Prostate gland (tissue), 2 donors: Measurements from ENCODE around the gene CYP11A1. TPM values are rescaled to one million over a fixed set of nuclear protein-coding genes. Genes with fewer than 3 reads are reported as not detected.

Experiments used
- DNase-seq: peaks from one replicate; pipeline ENCODE4 v3.0.0-alpha.2; 2019; ENCODE audit warnings: low spot score
- H3K27ac ChIP-seq, 2 donors: fragments of 200-600 bp; sonication (generic); 2 replicates each; pipeline ENCODE4 v1.5.1; 2017 to 2019
- H3K27me3 ChIP-seq: fragments of 200-600 bp; sonication (generic); replicated peaks from 2 replicates; pipeline ENCODE4 v1.5.1; 2019; ENCODE audit not compliant: insufficient read depth
- H3K36me3 ChIP-seq, 2 donors: fragments of 200-600 bp; sonication (generic); 1 replicate in 1 of 2; 2 replicates in 1 of 2; pipeline versions ENCODE4 v1.5.1 to v1.8.1; 2017 to 2019
- H3K4me1 ChIP-seq: fragments of 200-600 bp; sonication (generic); replicated peaks from 2 replicates; pipeline ENCODE4 v1.5.1; 2019
- H3K4me3 ChIP-seq, 2 donors: fragments of 200-600 bp; sonication (generic); 2 replicates each; pipeline ENCODE4 v1.5.1; 2017 to 2019
- H3K9me3 ChIP-seq: fragments of 200-600 bp; sonication (generic); 2 replicates; pipeline ENCODE4 v1.5.1; 2017
- CTCF ChIP-seq, 4 experiments: fragments of 200-600 bp in 2 of 4; fragments of 450-650 bp in 2 of 4; sonication (generic) in 2 of 4; IDR thresholded peaks; 1 replicate in 3 of 4; 2 replicates in 1 of 4; pipeline ENCODE4 v1.5.1; 2016 to 2019; ENCODE audit warnings: antibody characterized with exemption in 4 of 4, mild to moderate bottlenecking in 2 of 4, moderate library complexity in 2 of 4
- POLR2A ChIP-seq: fragments of 450-650 bp; IDR thresholded peaks from one replicate; pipeline ENCODE4 v1.6.1; 2016; ENCODE audit warnings: antibody characterized with exemption, mild to moderate bottlenecking
- POLR2AphosphoS5 ChIP-seq: sonication (generic); formaldehyde crosslinking; IDR thresholded peaks from one replicate; pipeline ENCODE4 v1.6.1; 2017; ENCODE audit warnings: antibody characterized with exemption
- WGBS: methylation state at CpG from one replicate; pipeline ENCODE4 v1.1.5; 2018; 5-methylcytosine and 5-hydroxymethylcytosine counted together
- intact Hi-C: fragments of 100-400 bp; cut with DNase I; formaldehyde crosslinking; loops from one replicate; pipeline ENCODE4 v1.14.2; 2022
- total RNA-seq, 2 donors: library from RNA; depleted of rRNA; stranded (reverse); fragments of >200 nt; gene quantifications; one replicate each; pipeline ENCODE4 v1.1.0, GENCODE V29; 2016

CYP11A1 gene
- total RNA-seq, 2 donors from 2014 or later: 0.87 to 45.9 TPM

DNA sequence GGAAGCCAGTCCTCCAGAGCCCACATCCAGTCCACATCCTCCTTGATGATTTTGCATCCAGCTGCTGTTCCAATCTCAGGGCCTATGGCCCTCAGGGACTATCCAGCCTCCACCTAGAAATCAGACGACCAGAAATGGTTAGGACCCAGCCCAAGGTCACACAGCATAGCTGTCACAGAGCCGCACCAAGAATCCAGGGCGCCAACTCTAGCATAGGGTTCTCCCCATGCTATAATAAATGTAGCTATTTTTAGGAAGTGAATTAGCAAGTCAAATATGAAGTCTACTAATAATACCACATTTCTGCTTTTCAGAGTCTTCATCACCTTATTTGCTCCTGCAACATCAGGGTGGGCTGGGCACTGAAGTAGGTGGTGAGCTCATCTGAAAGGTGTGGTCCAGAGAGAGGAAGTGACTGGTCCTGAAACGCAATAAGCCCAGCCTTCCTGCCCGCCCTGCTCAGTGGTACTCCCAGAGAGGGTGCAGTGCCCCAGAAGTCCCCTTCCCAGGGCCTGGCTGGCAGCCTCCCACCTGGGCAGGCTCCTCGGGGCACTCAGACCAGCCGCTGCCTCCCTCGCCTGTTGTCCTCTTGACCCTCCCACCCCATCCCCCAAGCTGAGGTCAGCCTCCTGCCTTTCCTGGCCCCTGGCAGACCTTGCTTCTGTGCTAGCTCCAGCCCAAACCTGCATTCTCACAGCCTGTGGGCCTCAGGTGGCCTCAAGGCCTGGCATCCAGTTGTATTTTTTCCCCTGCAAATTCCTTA lies 17.6 kb upstream of the CYP11A1 start:
- Histone ChIP-seq H3K27ac (no peak overlapping the region), H3K27me3 (no peaks in the 10 kb centered on the region), H3K4me3 (no peak overlapping the region), H3K4me1 (no peaks in the 10 kb centered on the region), H3K9me3 (no peaks in the 10 kb centered on the region), H3K36me3 (no peaks in the 10 kb centered on the region)
- intact Hi-C loops: no loop called here
- DNase-seq: no peak
- no peak for TF ChIP-seq CTCF (IDR thresholded peaks at IDR 0.05)
- no peak for TF ChIP-seq POLR2AphosphoS5
- no peak for TF ChIP-seq POLR2A
- 71% methylated on average over 8 of the region's 8 CpGs for WGBS

DNA sequence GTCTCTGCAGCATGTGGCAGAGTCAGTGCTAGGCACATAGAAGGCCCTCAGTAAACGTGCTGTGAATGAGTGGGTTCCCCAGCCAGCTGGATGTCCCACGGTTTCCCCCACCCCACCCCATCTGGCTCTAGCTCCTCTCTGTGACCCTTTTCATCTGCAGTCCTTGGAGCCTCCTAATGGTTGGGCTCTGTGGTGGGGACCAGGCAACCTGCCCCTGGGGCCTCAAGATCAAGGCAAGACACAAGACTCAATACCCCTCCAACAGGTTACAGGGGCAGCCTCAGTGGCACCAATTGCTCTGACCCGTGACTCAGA lies 17.1 kb upstream of the CYP11A1 start:
- TF ChIP-seq POLR2A: no peak
- no peak for TF ChIP-seq POLR2AphosphoS5
- TF ChIP-seq CTCF (IDR thresholded peaks at IDR 0.05): no peak
- Histone ChIP-seq H3K36me3 (no peaks in the 10 kb centered on the region), H3K4me3 (no peak overlapping the region), H3K4me1 (no peaks in the 10 kb centered on the region), H3K9me3 (no peaks in the 10 kb centered on the region), H3K27ac (no peak overlapping the region), H3K27me3 (no peaks in the 10 kb centered on the region)
- WGBS: 83% methylated on average over 3 of the region's 3 CpGs
- DNase-seq: no peak
- intact Hi-C loops: no loop called here

DNA sequence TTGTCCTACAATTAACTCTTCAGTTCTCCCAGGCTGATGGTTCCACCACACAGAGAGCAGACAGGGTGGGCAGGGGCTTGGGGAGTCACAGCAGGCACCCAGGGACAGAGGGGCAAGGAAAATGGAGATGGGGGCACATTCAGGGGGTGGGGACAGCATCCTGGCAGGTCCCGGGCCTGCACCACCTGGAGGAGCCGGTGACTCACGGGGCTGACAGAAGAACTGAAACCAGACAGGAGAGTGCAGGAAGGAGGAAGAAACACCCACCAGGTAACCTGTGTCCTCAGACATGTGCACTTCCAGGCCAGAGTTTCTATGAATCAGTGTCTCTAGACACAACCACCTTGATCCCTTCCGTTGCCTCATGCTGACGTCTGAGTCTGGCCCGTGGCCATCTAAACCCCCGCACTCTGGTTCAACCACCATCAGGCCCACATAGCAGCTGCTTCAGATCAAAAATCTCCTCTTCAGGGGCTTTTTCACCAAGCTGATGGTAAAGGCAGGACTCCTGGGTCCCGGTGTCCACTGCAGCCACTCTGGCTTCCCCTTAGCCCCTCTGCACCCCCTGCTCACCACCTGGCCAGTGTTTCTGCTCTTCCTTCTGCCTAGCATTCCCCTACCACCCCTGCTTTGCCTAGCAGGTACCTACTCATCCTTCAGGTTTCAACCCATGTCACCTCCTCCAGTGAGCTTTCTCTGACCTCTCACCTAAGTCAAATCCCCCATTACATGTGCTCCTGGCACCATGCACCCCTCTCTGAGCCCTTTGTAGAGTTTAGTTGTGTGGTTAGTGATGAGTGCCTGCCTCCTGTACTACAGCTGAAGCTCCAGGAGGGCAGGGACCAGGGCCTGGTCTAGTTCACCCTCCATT lies 16.5 kb upstream of the CYP11A1 start:
- TF ChIP-seq CTCF (IDR thresholded peaks at IDR 0.05) (no peak), POLR2A (no peak), POLR2AphosphoS5 (no peak)
- no peak overlapping the region for H3K27ac ChIP-seq
- no peaks in the 10 kb centered on the region for H3K4me1 ChIP-seq
- H3K27me3 ChIP-seq: no peaks in the 10 kb centered on the region
- no peaks in the 10 kb centered on the region for H3K36me3 ChIP-seq
- H3K4me3 ChIP-seq: no peak overlapping the region
- DNase-seq: no peak
- H3K9me3 ChIP-seq: no peaks in the 10 kb centered on the region
- intact Hi-C loops: no loop called here
- WGBS: 68% methylated on average over 8 of the region's 8 CpGs

GRCh38 chr15:74383286-74383685 lies 15.8 kb upstream of the CYP11A1 start:
- Histone ChIP-seq H3K9me3 (no peaks in the 10 kb centered on the region), H3K36me3 (no peaks in the 10 kb centered on the region), H3K27me3 (no peaks in the 10 kb centered on the region), H3K27ac (no peak overlapping the region), H3K4me1 (no peaks in the 10 kb centered on the region), H3K4me3 (no peak overlapping the region)
- intact Hi-C loops: no loop called here
- no peak for DNase-seq
- TF ChIP-seq POLR2A (no peak), POLR2AphosphoS5 (no peak), CTCF (IDR thresholded peaks at IDR 0.05) (no peak)
- 93% methylated on average over 4 of the region's 4 CpGs for WGBS
